RKO (cell line): Measurements from ENCODE around the gene ASPRV1.

Experiments
- DNase-seq: peaks from one replicate; pipeline ENCODE4 v3.0.0-alpha.2; 2016; ENCODE audit warnings: low spot score

The ASPRV1 gene

GRCh38 chr2:69988086-69988635 is 26.7 kb upstream of the ASPRV1 start:
- no peak for DNase-seq

- DNase-seq = no peak
Measured at GRCh38 chr2:69986691-69987090, 25.3 kb upstream of the ASPRV1 start.

GRCh38 chr2:69985688-69986087 is 24.3 kb upstream of the ASPRV1 start:
- no peak for DNase-seq

GRCh38 chr2:69985216-69985615 is 23.8 kb upstream of the ASPRV1 start:
- DNase-seq = no peak

- DNase-seq = no peak
Measured at GRCh38 chr2:69983392-69983966, 22.0 kb upstream of the ASPRV1 start.

- DNase-seq = no peak
Measured at GRCh38 chr2:69979902-69980807, 18.7 kb upstream of the ASPRV1 start.

GRCh38 chr2:69977906-69978482 is 16.6 kb upstream of the ASPRV1 start:
- DNase-seq = no peak

- no peak for DNase-seq
Measured at GRCh38 chr2:69977186-69977585, 15.8 kb upstream of the ASPRV1 start.

- no peak for DNase-seq
Measured at GRCh38 chr2:69975853-69976462, 14.5 kb upstream of the ASPRV1 start.

GRCh38 chr2:69975136-69975852 is 13.9 kb upstream of the ASPRV1 start:
- DNase-seq = no peak

- no peak for DNase-seq
Measured at GRCh38 chr2:69973335-69973735, 11.9 kb upstream of the ASPRV1 start.

GRCh38 chr2:69972822-69973221 is 11.4 kb upstream of the ASPRV1 start:
- DNase-seq = no peak

GRCh38 chr2:69969991-69970390 is 8.6 kb upstream of the ASPRV1 start:
- DNase-seq = no peak

- DNase-seq = no peak
Measured at GRCh38 chr2:69969126-69969983, 7.9 kb upstream of the ASPRV1 start.

GRCh38 chr2:69968609-69969008 is 7.2 kb upstream of the ASPRV1 start:
- DNase-seq = no peak

- DNase-seq = no peak
Measured at GRCh38 chr2:69966496-69966895, 5.1 kb upstream of the ASPRV1 start.

- DNase-seq = no peak
Measured at GRCh38 chr2:69965756-69966445, 4.5 kb upstream of the ASPRV1 start.

- no peak for DNase-seq
Measured at GRCh38 chr2:69964353-69964841, 3.0 kb upstream of the ASPRV1 start.

GRCh38 chr2:69962986-69963730 is 1.7 kb upstream of the ASPRV1 start:
- DNase-seq = no peak
